ENCODE measurements around the gene TSPO.

Gene TSPO

GRCh38 chr22:43170131-43170480 is 18.7 kb downstream of the TSPO start:
- H3K36me3 ChIP-seq, result peaks cover 95% of the 10 kb centered on the region
- no peak overlapping the region for H3K27ac ChIP-seq
- no peaks in the 10 kb centered on the region for H3K9me3 ChIP-seq
- H3K4me1 ChIP-seq (ENCODE audit: control insufficient read depth in 1 of 2, insufficient read depth in 1 of 2, low read depth in 1 of 2, low read length in 1 of 2), result peaks cover 10 to 21% of the 10 kb centered on the region in 2 experiments
- no peaks in the 10 kb centered on the region for H3K27me3 ChIP-seq
- TF ChIP-seq, protein P1, sequence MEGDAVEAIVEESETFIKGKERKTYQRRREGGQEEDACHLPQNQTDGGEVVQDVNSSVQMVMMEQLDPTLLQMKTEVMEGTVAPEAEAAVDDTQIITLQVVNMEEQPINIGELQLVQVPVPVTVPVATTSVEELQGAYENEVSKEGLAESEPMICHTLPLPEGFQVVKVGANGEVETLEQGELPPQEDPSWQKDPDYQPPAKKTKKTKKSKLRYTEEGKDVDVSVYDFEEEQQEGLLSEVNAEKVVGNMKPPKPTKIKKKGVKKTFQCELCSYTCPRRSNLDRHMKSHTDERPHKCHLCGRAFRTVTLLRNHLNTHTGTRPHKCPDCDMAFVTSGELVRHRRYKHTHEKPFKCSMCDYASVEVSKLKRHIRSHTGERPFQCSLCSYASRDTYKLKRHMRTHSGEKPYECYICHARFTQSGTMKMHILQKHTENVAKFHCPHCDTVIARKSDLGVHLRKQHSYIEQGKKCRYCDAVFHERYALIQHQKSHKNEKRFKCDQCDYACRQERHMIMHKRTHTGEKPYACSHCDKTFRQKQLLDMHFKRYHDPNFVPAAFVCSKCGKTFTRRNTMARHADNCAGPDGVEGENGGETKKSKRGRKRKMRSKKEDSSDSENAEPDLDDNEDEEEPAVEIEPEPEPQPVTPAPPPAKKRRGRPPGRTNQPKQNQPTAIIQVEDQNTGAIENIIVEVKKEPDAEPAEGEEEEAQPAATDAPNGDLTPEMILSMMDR (IDR thresholded peaks at IDR 0.05), result no peak
- H3K4me3 ChIP-seq (ENCODE audit: low read depth in 1 of 2, low read length in 1 of 2), result no peak overlapping the region

DNA sequence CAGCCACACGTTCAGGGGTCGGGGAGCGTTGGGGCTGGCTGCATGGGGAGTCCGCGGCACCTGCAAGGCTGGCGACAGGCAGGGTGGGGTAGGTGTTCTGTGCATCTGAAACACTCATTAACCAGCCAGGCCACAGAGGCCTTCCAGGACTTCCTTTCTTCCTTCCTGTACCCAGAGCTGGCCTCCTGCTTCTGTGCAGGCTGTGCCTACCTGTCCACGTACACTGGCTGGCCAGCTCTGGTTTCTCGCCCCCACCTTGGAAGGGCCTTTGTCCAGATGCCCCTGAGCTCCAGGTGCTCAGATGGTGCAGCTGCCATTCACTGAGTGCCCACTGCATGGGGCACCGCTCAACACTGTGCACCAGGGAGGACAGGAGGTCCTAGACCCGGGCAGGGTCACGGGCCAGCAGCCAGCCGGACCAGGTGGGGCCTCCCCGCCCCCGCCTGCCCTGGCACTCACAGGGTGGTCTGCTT is 19.7 kb downstream of the TSPO start:
- Histone ChIP-seq H3K4me1 (ENCODE audit: control insufficient read depth in 1 of 2, insufficient read depth in 1 of 2, low read depth in 1 of 2, low read length in 1 of 2) (peaks cover 10 to 21% of the 10 kb centered on the region in 2 experiments), H3K4me3 (ENCODE audit: low read depth in 1 of 2, low read length in 1 of 2) (no peak overlapping the region), H3K27ac (peak overlapping the region; percentile 57), H3K9me3 (no peaks in the 10 kb centered on the region), H3K36me3 (peaks cover 98% of the 10 kb centered on the region), H3K27me3 (no peaks in the 10 kb centered on the region)
- TF ChIP-seq, protein P1 (IDR thresholded peaks at IDR 0.05), result no peak

DNA sequence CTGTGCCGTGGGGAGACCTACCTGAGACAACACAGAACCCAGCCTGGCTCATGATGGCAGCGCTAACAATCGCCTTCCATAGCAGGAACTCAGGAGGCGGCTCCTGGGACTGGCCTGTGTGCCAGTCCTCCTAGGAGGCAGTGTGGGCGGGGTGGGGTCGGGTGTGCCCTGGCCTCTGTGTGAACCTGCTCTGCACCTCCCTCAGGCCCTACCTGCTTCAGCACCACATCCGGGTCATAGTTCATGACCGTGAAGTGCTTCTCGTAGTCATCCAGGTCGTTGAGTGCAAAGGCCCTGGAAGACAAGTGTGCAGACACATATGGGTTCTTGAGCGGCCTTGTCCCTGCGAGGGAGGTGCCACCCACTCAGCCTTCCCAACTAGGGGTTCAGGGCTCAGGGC is 20.2 kb downstream of the TSPO start:
- H3K36me3 ChIP-seq, result peaks cover 96% of the 10 kb centered on the region
- TF ChIP-seq, protein P1 (IDR thresholded peaks at IDR 0.05), result no peak
- H3K27me3 ChIP-seq, result no peaks in the 10 kb centered on the region
- peaks cover 10 to 21% of the 10 kb centered on the region in 2 experiments for H3K4me1 ChIP-seq (ENCODE audit: control insufficient read depth in 1 of 2, insufficient read depth in 1 of 2, low read depth in 1 of 2, low read length in 1 of 2)
- H3K4me3 ChIP-seq (ENCODE audit: low read depth in 1 of 2, low read length in 1 of 2), result no peak overlapping the region
- H3K9me3 ChIP-seq, result no peaks in the 10 kb centered on the region
- no peak overlapping the region for H3K27ac ChIP-seq

DNA sequence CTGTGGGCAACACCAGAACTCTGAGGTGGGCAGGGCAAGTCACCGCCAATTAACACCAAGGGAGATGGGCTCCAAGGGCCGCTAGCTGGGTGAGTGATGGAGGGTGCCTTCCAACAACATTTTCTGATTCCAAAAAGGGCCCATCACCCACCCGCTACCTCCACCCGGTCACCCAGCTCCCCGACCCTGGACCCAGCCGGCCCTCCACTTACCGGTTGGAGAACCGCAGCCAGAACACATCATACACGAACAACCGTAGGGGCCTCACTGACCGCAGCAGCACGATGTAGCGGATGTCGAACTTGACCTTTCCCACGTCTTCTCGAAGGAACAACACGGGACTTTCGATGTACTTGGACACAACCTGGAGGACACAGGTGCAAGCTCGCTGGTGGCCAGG is 20.8 kb downstream of the TSPO start:
- TF ChIP-seq, protein P1 (IDR thresholded peaks at IDR 0.05), result no peak
- Histone ChIP-seq H3K36me3 (peaks cover 96% of the 10 kb centered on the region), H3K4me1 (ENCODE audit: control insufficient read depth in 1 of 2, insufficient read depth in 1 of 2, low read depth in 1 of 2, low read length in 1 of 2) (peaks cover 10 to 21% of the 10 kb centered on the region in 2 experiments), H3K9me3 (no peaks in the 10 kb centered on the region), H3K27me3 (no peaks in the 10 kb centered on the region), H3K4me3 (ENCODE audit: low read depth in 1 of 2, low read length in 1 of 2) (no peak overlapping the region), H3K27ac (no peak overlapping the region)

GRCh38 chr22:43173566-43173965 is 22.2 kb downstream of the TSPO start:
- H3K9me3 ChIP-seq, result no peaks in the 10 kb centered on the region
- peaks cover 10 to 18% of the 10 kb centered on the region in 2 experiments for H3K4me1 ChIP-seq (ENCODE audit: control insufficient read depth in 1 of 2, insufficient read depth in 1 of 2, low read depth in 1 of 2, low read length in 1 of 2)
- no peak overlapping the region for H3K27ac ChIP-seq
- H3K27me3 ChIP-seq, result no peaks in the 10 kb centered on the region
- H3K36me3 ChIP-seq, result peaks cover 92% of the 10 kb centered on the region
- TF ChIP-seq, protein P1 (IDR thresholded peaks at IDR 0.05), result no peak
- H3K4me3 ChIP-seq (ENCODE audit: low read depth in 1 of 2, low read length in 1 of 2), result no peak overlapping the region

All from neutrophil (primary cell).